GM21619 (cell line): ENCODE measurements around the gene PTPRF.

Experiments
- ATAC-seq: cut with Tn5 transposase; IDR thresholded peaks from one replicate; pipeline ENCODE4 v1.9.1; 2021; ENCODE audit not compliant: unreplicated experiment

Gene PTPRF

GRCh38 chr1:43512681-43513080, 18.0 kb upstream of the PTPRF start:
- ATAC-seq = no peak

DNA sequence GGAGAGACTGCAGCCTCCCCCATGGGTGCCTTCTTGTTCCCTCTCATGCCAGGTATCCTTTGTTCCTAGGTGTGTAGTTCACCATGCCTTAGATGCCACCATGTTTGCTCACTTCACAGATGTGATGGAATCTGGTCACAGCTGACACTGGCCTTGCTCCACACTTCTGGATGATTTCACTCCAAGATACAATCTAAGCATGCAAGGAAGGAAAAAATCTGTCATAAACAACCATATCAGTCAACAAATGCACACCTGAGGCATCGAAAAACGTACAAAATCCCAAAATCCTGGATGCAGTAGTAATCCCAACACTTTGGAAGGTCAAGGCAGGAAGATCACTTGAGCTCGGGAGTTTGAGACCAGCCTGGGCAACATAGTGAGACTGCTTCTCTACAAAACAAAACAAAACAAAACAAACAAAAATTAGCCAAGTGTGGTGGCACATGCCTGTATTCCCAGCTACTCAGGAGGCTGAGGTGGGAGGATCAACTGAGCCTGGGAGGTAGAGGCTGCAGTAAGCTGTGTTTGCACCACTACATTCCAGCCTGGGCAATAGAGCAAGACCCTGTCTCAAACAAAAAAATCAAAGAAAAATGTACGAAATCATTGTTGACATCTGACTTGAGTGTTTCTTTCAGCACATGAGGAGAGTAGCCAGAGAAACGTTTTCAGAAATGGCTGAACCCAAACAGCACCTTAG, 17.1 kb upstream of the PTPRF start:
- no peak for ATAC-seq

DNA sequence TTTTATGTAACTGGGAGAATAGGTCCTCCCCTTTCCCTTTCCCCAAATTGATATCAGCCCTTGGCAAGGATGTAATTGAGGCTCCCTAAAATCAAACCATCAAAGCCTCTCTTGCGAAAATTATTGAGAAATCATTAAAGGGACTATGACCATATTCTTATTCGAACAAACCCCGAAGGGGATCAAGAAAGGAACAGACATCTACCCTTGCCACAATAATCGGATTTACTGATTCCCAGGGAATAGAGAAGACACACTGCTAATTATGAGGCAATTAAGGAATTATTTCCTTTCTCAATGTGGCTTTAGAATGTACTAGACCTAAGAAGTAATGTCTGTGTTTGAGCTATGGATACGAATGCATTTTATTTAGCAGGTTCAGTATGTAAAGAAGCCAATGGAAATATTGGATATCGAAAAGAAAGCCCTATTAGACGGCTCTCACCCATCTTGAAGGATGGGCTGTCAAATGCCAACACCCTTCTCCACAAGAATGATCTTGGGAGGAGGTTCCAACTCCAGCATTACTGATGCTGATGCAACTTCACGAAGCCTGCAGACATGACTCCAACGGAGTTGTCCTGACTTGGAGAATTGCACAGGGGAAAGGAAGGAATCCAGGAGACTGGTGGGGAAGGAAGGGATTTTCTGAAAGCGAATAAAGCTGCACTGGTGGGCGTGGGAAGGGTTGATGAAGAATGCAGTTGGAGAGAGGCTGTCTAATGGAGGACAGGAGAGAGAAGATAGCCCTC, 11.6 kb upstream of the PTPRF start:
- ATAC-seq = no peak

DNA sequence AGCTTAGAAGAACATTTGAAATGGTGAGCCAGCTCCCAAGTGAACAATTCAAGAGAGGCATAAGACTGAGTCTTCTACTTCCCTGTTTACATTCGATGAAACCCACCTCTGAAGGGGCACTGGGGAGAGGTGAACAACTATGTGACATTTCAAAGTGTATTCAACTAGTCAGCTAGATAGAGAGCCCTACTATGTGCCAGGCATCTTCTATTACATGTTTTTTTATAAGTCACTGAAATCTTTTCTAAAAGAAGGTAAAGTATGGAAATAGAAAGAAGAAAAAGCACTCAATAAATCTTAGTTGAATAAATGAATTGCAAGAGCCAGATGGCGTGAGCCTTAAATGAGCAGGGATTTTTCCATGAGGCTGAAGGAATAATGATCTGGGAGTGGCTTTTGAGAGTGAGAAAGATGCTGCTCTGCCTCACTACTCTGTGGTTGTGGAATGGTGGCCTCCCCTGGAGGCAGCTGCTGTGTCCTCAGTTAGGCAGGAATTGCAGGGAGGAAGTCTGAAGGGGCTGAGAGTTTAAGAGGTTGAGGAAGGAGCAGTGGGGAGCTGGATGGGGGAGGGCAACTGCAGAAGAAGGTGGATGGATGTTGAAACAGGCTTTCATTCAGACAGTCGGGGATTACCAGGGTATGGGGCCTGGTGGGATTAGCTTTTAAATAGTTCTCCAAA, 10.4 kb upstream of the PTPRF start:
- no peak for ATAC-seq

DNA sequence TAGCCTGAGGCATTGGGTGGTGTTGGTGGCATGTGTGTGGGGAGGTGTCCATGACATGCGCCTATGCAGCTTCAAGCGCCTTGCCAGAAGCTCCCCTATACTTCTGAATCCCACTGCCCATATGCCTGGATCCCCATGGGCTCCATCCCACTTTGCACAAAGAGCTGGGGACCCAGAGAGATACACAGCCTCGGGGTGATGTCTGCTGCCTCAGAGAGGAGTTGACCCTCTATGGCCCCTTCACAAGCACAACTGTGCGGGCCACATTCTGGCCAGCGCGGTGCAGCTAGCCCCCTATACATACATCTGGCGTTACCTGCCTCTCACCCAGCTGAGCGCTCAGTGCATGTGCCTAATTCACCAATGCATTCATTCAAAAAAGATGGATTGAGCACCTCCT, 9.6 kb upstream of the PTPRF start:
- no peak for ATAC-seq

DNA sequence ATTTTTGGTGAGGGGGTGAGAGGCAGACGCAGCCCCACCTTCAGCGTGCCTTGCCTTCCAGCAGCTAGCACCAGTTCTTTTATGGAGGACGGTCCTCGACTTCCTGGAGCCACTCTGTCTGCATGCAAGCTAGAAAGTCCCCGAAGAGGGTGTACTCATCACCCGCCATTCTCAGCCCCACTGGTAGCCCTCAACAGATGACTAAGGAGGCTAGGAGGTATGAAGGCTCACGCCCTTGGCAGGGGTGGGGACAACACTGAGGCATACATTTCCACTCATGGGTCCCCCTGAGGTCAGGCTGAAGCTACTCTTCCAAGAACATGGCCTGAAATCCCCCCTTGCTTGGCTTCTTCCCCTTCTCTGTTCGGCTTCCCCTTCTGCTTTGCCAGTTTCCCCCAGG, 8.9 kb upstream of the PTPRF start:
- ATAC-seq = no peak

GRCh38 chr1:43522431-43522775, 8.3 kb upstream of the PTPRF start:
- ATAC-seq = no peak

DNA sequence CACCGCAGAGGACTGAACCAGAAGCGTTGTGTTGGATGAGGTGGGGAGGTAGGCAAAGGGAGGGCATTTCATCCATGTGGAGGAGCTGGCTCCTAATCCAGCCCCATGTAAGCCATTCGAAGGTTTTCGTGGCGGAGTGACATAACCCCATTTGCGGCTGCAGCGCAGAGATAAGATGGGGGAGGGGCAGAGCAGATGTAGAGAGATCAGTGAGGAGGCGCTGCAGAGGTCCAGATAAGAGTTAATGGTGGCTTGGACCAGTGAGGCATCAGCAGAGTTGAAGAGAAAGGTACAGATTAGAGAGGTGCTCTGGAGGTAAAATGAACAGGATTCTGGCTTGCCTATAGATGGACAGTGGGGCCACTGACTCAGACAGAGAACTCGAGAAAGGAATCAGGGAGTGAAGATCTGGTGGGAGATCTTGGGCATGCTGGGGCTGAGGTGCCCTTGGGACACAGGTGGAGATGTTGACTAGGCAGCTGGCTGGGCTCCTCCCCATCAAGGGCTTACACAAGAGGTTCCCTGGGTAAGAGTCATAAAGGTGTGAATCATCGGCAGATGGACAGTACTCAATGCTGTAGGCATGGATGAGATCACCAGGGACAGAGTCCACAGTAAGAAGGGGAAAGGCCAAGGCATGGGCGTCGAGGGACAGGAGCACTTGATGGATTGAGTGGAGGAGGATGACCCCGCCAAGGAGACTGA, 7.8 kb upstream of the PTPRF start:
- ATAC-seq = no peak

DNA sequence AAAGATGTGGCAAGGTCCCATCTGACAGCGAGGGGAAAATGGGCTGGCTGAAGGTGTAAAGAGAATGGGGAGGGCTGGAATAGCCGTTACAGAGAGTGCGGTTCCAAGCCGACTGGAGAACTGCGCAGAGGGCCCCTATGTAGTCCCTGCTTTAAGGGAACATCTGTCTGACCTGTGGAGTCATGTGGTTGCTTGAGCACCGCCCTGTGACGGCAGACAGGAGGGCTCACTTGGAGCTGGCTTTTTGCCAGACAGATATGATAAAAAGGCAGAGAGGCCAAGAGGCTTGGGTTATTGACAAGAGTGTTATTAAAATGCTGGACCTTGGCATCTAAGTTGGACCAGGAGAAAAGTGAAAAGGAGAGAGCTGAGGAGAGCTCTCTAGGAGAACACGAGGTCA, 5.9 kb upstream of the PTPRF start:
- ATAC-seq = no peak

DNA sequence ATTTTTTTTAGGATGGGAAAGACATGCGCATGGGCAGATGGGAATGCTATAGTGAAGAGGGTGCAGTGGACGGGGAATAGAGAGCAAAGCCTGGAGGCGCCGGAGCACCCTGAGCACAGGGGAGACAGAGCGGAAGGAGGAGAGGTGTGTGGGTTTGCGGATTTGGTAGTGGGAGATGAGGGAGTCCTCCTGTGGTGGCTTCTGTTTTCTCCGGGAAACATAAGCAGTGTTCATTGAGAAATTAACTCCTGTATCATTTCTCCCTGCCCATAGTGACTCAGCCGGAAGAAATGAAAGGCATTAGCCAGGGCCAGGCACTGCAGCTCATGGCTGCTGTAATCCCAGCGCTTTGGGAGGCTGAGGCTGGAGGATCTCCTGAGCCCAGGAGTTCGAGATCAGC, 4.7 kb upstream of the PTPRF start:
- ATAC-seq = no peak

GRCh38 chr1:43527111-43527878, 3.4 kb upstream of the PTPRF start:
- ATAC-seq = no peak

DNA sequence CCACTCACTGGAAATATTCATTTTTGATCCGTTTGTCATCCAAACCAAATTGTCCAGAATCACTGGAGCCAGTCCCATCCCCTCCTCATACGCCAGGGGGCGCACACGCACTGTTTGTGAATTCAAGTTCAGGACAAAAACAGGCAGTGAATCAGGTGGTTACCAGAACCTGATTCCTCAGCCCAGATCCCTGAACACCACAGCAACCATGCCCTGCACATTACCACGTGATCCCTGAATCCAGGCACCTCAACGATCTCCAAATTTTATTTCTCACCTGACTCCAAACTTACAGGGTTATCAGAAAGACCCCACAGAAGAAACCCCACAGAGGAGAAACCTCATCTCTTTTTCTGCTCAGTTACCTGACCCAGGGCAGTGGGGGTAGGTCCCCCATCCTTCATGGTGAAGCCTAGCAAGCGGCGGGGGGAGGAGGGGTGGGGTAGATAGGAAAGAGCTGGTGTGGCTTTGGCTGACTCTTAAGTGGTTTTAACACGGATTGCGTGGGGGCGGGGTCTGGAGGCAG, 1.4 kb upstream of the PTPRF start:
- ATAC-seq = no peak

DNA sequence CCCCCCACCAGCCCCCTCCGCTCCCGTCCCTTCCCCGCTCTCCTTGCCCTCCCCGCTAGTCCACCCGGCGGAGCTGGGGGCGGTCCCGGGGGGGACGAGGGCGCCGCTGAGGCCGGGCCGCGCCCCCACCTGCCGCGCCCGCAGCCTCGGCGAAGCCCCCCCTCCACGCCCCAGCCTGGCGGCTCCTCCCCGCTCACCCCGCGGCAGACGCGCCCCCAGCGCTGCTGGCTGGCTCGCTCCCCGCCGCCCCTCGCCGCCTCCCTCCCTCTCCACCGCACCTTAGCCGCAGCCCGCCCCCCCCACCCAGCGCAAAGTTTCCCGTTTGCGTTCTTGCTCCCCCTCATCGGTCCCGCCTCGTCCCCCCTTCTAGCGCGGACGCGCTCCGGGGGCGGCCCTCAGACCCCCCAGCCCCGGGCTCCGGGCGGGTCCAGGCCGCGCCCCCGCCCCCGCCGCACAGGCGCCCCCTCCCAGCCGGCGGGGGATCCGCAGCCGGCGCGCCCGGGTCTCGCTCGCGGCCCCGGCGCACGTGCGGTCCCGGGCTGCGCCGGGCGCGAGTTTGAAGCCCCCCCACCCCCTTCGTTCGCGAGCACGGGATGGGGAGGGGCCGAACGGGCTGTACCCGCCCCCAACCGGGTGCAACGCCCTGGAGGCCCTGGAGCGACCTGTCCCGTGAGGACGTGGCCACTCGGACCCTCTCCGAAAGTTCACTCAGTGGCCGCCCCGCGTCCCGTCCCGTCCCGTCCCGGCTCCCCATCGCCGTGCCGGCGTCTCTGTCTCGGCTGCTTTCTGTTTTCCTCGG, 623 bp downstream of the PTPRF start:
- ATAC-seq = no peak

DNA sequence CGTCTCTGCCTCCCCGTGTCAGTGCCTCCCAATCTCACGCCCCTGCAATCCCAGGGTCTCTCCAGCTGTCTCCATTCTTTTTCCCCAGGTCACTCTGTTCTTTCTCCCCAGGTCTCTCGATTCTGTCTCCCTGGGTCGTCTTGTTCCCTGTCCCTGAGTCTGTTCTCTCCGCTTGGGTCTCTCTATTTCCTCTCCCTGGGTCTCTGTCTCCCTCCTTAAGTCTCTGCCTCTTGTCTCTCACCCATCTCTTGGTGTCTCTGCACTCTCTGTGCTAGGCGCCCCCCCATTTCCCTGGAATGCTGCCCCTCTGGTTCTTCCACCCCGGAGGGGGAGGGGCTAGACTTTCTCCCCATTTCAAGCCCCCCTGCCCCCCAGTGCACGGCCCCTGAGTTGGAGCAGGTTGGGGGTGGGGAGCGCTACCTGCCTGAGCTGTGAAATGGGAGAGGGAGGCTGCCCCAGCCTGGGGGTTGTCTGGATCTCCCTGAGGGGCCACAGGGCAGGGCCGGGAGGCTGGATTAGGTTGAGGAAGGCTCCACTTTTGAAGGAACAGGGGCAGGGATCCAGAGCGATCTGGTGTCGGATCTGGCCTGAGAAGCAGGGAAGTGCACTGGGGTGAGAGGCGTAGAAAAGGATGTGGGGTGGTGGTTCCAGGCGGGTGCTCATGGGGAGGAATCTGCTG, 1.4 kb downstream of the PTPRF start:
- ATAC-seq = no peak

- no peak for ATAC-seq
Observed at GRCh38 chr1:43532716-43533115, 2.0 kb downstream of the PTPRF start.

GRCh38 chr1:43533584-43533983, 2.9 kb downstream of the PTPRF start:
- no peak for ATAC-seq

GRCh38 chr1:43534256-43534655, 3.6 kb downstream of the PTPRF start:
- no peak for ATAC-seq

GRCh38 chr1:43536196-43536863, 5.6 kb downstream of the PTPRF start:
- no peak for ATAC-seq

DNA sequence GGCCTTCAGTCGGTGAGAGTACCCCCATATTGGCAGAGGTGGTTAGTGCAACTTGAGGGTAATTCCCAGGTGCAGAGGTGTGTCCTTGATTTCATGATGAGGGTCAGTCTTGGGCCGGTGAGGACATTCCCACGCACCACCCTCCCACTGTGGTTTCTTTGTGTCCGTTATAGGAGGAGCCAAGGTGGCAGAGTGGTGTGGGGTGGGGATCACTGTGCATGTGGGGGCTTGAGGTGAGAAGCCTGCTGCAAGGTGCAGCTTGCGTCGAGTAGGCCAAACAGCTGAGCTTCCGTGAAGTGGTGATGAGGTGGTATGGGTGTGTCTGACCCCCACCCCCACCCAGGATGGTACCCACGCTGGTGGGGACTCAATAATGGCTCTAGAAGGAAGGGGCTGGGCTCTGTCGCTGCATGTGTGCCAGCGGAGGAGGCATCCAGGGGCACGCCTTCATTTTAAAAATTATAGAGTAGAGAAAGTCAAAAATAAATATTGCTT, 6.2 kb downstream of the PTPRF start:
- ATAC-seq = no peak
